ENCODE measurements around the gene CDCA5.

The CDCA5 gene

GRCh38 chr11:65107078-65107477 lies 23.2 kb upstream of the CDCA5 start:
- no peak for DNase-seq (ENCODE audit: low read depth in 3 of 3)

- no peak for DNase-seq (ENCODE audit: low read depth in 3 of 3)
These were observed 20.8 kb upstream of the CDCA5 start for GRCh38 chr11:65104628-65105027.

- DNase-seq (ENCODE audit: low read depth in 3 of 3): no peak
These were observed 19.6 kb upstream of the CDCA5 start for GRCh38 chr11:65103476-65103875.

- no peak for DNase-seq (ENCODE audit: low read depth in 3 of 3)
These were observed 18.6 kb upstream of the CDCA5 start for GRCh38 chr11:65102142-65103095.

GRCh38 chr11:65100674-65101350 lies 17.0 kb upstream of the CDCA5 start:
- DNase-seq (ENCODE audit: low read depth in 3 of 3): no peak

- DNase-seq (ENCODE audit: low read depth in 3 of 3): no peak
These were observed 13.1 kb upstream of the CDCA5 start for GRCh38 chr11:65096926-65097325.

GRCh38 chr11:65095974-65096806 lies 12.3 kb upstream of the CDCA5 start, which contains the start of gene VPS51:
Gene VPS51 (plus strand): TSS chr11:65096214. CDS start chr11:65096251, 37 bp downstream.
- DNase-seq (ENCODE audit: low read depth in 3 of 3): peak; percentile 65 to 86 (median 76)

GRCh38 chr11:65095427-65095826 lies 11.6 kb upstream of the CDCA5 start:
- DNase-seq (ENCODE audit: low read depth in 3 of 3): no peak

GRCh38 chr11:65090628-65091027 lies 6.8 kb upstream of the CDCA5 start:
- no peak for DNase-seq (ENCODE audit: low read depth in 3 of 3)

GRCh38 chr11:65089621-65090020 lies 5.8 kb upstream of the CDCA5 start:
- no peak for DNase-seq (ENCODE audit: low read depth in 3 of 3)

- no peak for DNase-seq (ENCODE audit: low read depth in 3 of 3)
These were observed 4.0 kb upstream of the CDCA5 start for GRCh38 chr11:65087827-65088226.

GRCh38 chr11:65087216-65087615 lies 3.4 kb upstream of the CDCA5 start:
- DNase-seq (ENCODE audit: low read depth in 3 of 3): no peak

GRCh38 chr11:65086809-65087208 lies 3.0 kb upstream of the CDCA5 start:
- DNase-seq (ENCODE audit: low read depth in 3 of 3): no peak

- no peak for DNase-seq (ENCODE audit: low read depth in 3 of 3)
These were observed 1.6 kb upstream of the CDCA5 start for GRCh38 chr11:65085446-65085845.

- DNase-seq (ENCODE audit: low read depth in 3 of 3): no peak
These were observed 947 bp upstream of the CDCA5 start for GRCh38 chr11:65084598-65085375.

GRCh38 chr11:65083134-65083833 lies 556 bp downstream of the CDCA5 start:
- no peak for DNase-seq (ENCODE audit: low read depth in 3 of 3)

GRCh38 chr11:65078786-65079342 lies 5.0 kb downstream of the CDCA5 start:
- DNase-seq (ENCODE audit: low read depth in 3 of 3): no peak

GRCh38 chr11:65078151-65078550 lies 5.7 kb downstream of the CDCA5 start:
- peak; percentile 35 to 62 (median 40) for DNase-seq (ENCODE audit: low read depth in 3 of 3)

- DNase-seq (ENCODE audit: low read depth in 3 of 3): no peak
These were observed 6.4 kb downstream of the CDCA5 start for GRCh38 chr11:65077451-65077850.

- DNase-seq (ENCODE audit: low read depth in 3 of 3): no peak
These were observed 11.2 kb downstream of the CDCA5 start for GRCh38 chr11:65072631-65072966.
